GM19240 (cell line): ENCODE results near the gene C1QTNF6.

Source experiments
- DNase-seq: peaks from one replicate; pipeline ENCODE4 v3.0.0; 2011; ENCODE audit warnings: low spot score; ENCODE audit not compliant: insufficient read length

C1QTNF6 gene

DNA sequence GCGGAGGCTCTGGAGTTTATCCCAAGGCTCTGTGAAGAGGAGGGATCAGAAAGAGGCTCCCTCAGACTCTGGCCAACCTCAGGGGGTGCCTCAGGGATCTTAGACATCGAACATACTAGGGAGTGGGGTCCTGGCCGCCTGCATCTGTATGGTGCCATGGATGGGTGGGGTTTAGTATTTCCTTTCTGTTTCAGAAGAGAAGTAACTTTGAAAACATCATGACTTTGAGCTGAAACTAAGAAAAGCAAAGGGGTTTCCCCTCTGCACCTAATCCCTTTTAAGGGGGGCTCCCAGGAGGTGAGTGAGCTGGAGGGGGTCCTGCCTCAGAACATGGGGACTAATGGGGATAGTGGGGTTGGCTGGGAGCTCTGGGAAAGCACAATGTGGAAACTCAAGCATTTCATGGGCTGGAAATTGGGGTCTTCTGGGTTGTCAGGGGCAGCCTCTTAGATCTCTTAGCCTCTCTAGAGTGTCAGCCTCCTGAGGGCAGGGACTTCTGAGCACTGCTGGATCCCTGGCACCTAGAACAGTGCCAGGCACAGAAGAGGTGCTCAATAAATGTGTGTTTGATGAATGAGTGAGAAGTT lies 36.0 kb upstream of the C1QTNF6 start:
- DNase-seq, result peak; percentile 58

DNA sequence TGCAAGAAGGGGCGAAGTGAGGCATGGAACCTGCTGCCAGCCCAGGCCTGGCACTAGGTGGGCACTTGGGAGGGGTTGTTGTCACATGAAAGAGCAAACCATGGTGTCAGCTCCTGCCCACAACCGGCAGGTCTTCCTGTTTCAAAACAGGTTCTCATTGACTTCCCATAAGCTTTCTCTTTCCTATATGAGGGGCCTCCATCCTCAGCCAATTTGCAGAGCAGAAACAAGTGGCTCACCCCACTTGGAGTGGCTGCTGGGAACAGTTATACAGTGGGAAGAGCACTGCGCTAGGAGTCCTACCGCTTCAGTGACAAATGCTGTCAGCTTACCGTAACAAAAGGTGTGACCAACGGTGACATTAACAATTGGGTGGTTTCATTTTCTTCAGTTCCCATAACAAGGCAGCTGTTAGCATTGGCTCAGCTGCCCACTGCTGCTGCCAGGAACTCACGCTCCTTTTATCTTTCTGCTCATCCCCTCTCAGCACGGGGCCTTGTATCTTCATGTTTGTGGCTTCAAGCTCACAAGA lies 34.5 kb upstream of the C1QTNF6 start:
- no peak for DNase-seq

DNA sequence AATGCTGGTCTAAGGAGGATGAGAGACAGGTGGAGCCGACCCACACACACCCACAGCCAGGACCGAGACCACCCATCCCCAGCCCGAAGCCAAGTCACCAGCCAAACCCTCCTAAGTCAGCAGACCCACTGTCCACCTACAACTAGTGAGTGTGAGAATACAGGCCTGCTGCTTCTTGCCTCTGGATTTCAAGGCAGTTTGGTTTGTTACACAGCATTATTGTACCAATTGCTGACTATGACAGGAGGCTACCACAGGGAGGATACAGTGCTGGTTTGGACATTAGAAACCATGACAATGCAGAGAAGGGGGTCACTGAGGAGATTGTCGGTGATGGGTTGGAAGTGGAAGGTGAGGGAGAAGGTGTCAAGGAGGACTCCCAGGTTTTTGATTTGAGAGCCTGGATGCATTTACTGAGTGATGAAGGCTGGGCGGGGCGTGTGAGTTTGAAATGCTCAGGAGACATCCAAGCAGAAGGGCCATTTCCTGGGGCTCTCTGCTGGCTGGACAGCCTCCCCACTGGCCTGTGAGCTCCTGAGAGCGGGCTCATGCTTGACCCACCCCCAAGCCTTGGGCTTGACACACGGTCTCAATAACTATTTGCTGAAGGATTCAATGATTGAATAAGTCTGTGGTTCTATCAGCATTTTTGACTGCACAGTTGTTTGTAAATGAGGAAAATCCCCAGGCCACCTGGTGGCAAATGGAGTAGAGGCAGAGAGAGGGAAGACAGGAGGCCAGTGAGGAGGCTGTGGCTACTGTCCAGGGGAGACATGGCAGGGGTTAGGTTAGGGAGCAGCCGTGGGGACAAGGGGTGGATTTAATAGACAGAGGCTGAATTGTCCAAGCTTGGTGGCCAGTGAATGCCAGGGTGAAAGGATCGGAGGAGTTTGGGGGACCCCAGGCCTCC lies 33.6 kb upstream of the C1QTNF6 start:
- no peak for DNase-seq

DNA sequence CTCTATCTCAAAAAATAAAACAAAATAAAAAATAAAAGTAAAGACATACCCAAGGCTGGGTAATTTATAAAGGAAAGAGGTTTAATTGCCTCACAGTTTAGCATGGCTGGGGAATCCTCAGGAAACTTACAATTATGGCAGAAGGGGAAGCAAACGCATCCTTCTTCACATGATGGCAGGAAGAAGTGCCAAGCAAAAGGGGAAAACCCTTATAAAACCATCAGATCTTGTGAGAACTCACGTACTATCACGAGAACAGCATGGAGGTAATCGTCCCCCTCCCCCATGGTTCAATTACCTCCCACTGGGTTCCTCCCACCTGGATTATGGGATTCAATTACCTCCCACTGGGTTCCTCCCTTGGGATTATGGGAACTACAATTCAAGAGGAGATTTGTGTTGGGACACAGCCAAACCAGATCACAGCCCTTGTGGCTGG lies 32.5 kb upstream of the C1QTNF6 start:
- no peak for DNase-seq

DNA sequence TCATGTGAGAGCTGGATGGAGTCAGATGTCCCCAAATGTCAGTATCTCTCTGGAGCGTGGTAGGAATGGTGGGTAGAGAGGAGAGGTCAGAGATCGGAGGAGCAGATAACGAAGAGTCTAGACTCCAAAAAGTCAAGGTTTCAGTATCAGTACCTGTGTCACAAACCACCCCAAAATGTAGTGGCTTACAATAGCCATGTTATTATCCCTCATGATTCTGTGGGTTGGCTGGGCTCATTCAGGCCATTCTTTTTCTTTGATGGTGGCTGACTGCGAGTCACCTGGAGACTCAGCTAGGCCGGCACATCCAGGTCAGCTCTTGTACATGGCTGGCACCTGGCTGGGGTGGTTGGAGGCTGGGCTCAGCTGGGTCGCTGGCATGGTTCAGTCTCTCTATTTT lies 31.5 kb upstream of the C1QTNF6 start:
- no peak for DNase-seq

DNA sequence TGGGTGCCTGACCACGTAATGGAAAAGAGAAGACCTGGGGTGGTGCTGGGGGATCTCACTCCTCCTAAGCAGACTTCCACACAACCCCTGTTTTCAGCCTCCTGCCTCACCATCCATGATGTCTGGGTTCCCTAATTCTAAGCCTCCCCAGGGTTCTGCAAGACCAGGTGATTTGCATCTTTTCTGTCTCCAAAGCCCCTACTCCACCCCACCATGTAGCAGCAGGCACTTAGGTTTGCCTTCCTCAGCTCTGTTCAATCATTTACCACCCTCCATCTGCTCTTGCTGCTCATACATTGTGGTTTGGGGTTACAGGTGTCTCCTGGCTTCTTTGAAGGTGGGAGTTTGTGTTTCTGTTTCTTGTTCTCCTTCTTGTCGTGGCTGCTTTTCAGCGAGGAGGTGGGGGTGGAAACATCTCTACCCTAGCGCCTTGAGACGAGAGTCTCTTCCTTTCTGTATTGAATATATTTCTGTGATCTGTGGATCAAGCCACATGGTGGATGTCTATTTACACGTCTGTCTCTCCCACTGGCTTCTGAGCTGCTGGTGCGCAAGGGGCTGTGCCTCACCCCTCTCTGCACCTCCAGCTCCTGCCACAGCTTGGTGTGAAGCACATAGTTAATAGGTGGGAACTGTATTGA lies 30.8 kb upstream of the C1QTNF6 start:
- peak; percentile 83 for DNase-seq

DNA sequence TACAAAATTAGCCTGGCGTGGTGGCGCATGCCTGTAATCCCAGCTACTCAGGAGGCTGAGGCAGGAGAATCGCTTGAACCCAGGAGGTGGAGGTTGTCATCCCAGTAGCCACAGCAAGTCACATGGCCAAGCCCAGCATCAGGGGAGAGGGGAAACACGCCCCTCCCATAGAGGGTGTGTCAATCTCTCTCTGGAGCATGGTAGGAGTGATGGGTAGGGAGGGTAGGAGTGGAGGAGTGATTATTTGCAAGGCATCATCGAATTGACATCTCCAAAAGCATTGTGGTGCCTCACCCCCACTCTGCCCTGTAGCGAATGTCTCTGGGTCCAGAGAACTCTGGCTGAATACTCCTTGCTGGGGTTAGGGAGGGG lies 30.3 kb upstream of the C1QTNF6 start:
- no peak for DNase-seq

DNA sequence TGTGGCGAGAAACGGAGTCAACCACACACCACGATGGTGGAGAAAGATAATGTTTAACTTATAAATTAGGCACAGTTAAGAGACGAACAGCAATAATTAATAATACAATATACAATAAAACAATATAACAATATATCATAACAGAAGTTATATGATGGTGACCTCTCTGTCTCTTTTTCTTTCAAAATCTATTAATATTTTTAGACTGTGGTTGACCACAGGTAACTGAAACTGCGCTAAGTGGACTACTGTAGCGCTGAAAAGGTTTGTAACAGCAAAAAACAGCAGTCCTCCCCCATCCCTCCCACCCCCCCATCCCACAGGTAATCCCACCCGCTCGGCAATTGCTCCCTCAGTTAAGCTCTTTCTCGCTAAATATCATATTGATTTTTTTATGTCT lies 27.8 kb upstream of the C1QTNF6 start:
- no peak for DNase-seq

DNA sequence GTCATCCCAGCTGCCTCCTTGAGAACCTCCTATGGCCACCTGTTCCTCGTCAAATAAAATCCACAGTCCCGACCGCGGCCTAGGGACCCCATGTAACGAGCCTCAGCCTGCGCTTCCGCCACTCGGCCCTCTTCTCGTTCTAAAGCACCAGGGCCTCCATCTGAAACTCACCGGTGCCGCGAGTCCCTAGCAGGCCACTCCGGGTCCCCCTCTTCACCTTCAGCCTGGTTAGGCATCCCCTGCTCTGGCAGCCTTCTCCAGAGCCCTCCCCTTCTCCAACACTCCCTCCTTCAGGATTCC lies 26.6 kb upstream of the C1QTNF6 start:
- DNase-seq, result no peak

DNA sequence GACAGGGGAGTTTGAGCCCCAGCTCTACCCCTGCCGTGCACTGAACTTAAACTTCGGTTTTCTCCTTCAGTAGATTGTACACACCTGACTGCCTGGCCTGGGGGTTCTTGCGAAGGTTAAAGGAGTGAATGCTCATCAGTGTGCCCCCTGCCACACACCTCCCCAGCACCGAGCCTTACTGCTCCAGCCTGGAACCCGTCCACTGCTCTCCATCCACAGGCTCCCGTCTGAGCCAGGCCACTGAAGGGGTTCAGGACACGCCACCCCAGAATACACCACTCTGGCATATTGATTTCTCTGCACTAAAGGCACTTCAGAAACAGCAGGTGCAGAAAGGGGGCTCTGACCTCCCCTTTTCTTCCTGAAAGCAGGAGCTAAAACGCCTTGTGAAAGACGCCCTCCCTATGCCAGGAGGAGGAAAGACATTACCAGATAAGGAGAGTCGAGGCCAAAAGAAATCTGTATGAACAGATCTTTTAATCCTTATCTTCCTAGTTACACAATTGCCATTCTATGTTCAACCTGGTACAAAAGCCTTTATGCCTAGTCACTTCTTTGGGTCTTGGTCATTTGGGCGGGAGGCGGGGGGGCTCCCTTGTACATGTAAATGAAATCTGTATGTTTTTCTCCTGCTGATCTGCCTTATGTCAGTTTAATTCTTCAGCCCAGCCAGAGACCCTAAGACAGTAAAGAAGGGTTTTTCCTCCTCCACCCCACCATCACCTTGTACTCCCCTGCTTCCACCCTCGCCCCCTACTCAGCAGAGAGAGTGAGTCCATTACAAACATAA lies 26.1 kb upstream of the C1QTNF6 start:
- DNase-seq, result no peak

DNA sequence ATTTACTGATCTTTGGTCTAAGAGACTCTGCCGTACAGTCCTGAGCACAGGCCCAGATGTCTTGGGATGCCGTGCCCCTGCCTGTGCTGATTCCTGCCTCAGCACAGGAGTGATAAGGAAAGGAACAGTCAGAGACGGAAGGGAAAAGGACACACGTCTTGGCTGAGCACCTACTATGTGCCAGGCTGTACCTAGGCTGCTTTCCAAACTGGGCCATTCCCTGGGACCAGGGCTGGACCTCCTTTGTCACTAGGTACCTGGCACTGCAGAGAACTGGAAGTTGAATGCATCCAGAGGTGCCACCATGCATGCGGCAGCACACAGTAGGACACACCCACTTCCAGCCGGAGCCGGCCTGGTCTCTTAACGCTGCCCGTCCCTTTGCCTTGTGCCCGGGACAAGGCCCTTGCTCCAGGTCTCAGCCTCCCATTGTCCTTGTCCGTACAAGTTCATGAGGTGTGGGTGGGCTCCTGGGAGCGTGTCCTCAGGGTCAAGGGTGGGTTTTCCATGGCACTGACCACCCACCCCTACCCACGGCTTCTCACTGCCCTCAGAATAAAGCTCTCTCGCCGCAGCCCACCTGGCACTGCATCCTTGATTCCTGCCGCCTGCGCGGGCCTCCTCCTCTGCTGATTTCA lies 25.3 kb upstream of the C1QTNF6 start:
- DNase-seq, result no peak

DNA sequence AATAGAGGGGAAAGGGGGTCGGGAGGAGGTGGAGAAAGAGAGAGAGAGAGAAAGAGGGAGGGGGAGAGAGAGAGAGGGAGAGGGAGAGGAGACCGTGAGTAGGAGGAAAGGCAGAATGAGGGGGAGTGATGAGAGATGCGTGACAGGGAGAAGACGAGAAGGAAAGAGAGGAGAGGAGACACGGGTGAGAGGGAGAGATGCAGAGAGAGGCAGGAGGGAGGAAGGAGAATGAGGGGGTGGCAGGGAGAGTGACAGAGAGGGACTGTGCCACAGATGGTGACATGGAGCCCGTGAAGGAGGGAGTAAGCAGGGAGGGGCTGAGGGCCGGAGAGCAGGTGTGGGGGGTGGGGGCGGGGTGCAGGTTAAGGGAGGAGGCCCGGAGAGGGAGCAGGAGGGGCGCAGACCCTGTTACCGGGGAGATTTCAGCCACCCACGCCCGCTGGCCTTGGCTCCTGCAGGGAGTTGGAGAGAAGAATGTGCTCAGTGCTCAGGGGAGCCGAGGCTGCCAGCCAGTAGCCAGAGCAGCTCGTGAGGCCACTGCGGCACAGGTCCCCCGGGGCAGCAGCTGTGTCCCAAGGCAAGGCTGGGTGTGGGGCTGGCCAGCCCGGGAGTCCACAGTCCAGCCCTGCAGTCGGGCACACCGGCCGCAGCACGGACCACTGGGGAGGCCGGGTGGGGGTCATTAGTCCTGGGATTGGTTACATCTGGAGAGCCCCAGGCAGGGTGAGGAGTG lies 24.3 kb upstream of the C1QTNF6 start, which contains the start of gene SSTR3:
Gene SSTR3 (minus strand): TSS at position 304 of the 733 bp plus-strand sequence. CDS start 4,674 bp downstream, outside the sequence.
- no peak for DNase-seq

DNA sequence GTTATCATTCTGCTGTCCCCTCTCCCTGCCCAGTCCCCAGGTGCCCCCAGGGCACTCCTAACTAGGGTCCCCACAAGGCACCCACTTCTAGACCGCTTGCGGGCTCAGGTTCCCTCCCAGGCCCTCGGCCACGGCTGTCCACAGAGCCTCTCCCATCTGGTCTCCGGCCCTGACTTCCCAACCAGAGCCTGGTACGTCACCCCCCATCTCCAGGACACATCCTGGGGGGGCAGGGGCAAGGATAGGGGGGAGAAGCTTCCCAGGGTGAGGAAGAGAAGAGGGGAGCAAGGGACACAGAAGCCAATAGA lies 23.8 kb upstream of the C1QTNF6 start:
- no peak for DNase-seq

DNA sequence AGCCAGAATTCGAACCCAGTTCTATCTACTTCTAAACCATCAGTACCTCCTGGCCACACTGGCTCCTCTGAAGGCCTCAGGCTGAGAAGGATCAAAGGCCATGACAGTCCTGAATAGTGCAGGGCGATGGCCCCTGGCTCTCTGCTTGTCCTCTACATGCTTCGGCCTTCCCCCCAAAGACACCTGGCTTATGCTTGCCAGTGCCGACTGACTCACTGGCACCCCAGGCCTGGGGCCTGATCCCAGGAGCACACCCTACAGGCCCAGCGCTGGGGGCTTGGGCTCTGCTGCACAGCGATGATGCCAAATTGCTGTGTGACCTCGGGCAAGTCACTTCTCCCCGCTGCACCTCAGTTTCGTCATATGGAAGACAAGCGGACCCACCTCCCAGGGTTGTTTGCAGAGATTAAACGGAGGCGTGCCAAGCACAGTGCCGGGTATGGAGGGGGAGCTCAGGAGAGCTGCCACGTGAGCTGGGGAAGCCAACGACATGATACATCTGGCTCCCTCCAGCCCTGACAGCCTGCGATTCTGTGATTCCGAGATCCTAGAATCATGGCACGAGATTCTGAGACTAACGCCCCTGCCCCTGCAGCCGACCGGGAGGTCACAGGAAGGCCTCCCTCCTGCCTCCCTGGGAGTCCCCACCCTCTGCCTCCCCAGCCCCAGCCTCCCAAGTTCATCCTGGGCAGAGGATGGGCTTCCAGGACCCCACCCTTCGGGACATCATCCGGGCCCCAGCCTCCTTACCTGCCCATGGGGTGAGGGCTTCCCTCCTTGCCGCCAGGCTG lies 23.2 kb upstream of the C1QTNF6 start:
- no peak for DNase-seq

DNA sequence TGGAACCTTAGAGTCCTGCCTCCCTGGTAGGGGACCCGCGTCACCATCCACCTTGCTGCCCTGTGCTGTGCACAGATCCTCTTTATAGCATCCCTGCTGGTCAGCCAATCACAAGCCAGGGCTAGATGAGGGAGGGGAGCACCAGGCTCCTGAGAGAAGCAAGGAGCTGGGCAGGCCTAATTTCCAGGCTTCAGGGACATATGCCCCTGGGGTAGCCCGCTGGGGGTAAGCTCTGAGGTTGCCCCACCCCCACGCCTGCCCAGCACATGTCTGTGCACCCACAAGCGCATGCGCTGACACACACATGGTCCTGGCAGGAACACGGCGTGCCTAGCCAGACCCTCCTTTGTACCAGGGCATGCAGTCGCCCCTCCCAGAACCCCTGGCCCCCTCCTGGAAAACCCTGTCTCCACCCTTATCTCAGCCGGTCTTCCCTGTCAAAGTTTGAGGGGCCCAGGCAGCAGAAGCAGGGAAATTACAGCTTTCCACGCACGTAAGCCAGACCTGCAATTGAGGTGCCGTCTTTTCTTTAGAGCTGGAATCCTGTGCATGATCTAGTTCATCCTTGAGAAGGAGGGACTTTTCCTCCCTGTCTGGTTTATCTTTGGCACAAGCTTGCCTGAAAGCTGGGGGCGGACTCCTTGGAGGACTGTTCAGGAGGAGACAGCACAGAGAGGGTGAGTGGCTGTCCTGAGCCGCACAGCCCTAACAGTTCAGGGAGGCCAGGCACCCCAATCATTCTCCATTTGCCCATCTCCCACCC lies 22.2 kb upstream of the C1QTNF6 start:
- DNase-seq, result no peak

DNA sequence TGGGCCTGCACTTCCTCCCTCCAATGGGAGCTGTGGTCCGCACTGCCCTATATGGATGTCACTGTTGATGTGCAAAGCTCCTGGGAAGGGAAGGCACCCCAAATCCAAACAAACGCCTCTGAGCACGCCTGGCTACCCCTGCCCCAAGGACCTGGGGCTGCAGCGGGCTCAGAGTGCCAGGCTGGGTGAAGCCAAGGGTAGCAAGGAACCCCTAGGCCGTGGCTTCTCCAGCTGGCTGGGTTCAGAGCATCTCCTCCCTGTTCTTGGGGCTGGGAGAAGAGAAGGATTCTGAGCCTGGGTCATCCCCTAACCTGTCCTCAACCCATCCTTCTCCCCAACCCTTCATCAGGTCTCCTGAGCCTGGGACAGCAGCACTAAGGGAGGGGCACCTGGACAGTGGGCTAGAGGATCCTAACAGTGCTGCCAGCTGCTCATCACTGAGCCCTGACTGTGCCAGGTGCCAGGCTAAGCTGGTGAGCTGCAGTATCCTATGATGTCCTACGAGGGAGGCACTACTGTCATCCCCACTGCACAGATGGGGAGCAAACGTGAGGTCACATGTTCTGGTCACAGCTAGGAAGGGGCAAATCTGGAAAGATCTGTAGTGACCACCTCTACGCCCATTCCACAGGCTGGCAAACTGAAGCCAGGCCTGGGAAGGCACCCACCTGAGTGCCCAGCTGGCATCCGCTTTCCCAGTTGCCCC lies 21.2 kb upstream of the C1QTNF6 start:
- no peak for DNase-seq

DNA sequence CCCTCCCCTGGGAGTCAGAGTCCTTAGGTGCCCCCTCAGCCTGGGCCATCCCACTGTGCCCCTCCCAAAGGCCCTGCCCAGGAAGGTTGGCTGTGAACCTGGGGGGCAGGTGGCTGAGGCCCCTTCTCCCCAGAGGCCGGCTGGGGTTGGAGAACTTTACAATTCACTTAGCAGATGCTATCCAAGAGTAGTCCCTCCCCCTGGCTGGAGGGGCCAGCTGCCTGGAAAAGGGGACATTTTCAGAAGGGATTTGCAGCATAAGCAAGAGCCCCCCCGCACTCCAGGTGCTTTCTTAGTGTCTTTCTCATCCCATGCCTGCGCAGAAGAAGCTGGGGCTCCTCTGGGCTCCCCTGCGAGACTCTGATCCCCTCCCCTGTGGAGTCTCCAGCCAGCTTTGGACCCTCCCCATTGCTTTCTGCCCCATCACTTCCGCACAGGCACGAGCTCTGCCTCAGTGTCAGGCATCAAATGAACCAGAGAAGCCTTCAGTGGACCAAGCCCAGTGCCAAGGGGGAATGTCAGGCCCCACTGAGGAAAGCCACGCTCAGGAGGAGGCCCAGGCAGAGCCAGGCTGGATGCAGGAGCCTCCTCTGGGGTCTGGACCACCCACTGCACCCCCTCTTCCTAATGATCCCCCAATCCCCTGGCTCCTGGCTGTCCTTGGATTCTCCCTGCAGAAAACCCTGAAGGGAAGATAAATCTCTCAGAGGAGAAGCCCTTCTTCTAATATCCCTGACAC lies 20.5 kb upstream of the C1QTNF6 start:
- no peak for DNase-seq

DNA sequence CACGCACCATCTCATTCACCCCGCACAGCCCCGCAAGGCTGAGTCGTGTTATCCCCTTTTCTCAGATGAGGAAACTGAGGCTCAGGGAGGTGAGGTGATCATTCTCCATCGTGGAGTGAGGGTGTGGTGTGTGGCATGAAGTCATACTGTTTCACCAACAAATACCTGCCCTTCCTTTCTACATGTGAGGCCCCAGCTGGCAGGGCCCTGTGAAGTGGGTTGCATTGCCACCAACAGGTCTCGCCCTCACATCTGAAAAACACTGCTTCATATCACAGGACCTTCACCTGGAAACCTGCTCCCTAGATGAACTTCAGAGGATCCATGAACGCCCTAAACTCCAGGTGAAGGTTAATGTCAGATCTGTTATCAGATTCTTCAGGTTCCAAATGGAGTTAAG lies 19.9 kb upstream of the C1QTNF6 start:
- no peak for DNase-seq
